ENCODE measurements around the gene TAMALIN.

TAMALIN gene

DNA sequence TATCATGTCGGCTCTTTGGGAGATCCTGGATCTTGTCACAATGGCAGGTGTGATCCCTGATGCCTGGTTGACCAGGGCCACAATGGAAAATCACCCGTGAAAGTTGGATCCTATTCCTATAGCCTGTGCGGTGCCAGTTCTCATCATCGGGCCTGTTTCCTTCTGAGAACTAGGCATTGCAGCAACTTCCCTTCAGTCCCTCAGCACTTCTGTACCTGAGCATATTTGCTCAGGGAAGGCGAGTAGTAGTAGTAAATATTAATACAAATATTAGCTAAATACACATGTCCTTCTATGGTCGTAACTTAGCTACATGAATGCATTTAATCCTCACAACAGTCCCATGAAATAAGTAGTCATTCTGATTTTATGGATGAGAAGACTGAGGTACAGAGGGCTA, 22.1 kb upstream of the TAMALIN start:
- DNase-seq, result no peak

- no peak for DNase-seq
These were observed 21.5 kb upstream of the TAMALIN start for GRCh38 chr12:51985154-51985835.

DNA sequence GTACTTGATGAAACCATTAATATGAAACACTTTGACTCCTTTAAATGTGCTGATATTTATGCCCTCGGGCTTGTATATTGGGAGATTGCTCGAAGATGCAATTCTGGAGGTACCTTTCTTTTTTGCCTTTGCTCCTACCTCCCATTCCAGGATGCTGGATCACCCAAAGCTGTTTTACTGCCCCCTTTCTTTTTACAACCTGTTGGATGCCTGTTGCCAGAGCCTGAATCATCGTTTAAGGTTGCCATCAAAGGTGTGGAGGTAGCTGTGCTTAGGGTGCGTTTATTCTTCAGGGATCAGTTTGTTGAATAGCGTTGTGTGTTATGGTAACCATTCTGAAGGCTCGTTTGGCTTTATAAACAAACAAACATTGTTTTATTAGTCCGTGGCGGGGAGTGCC, 19.9 kb upstream of the TAMALIN start:
- DNase-seq, result no peak

DNA sequence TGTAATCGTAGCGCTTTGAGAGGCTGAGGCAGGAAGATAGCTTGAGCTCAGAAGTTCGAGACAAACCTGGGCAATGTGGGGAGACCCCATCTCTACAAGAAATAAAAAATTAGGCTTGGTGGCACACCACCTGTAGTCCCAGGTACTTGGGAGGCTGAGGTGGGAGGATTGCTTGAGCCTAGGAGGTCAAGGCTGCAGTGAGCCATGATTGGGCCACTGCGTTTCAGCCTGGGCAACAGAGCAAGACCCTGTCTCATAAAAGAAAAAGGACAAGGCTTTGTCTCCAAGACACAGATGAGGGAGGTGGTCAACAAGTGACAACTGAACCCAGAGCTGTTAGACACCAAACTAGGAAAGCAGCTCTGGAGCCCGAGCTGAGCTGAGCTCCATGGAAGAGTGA, 14.5 kb upstream of the TAMALIN start:
- DNase-seq, result no peak

DNA sequence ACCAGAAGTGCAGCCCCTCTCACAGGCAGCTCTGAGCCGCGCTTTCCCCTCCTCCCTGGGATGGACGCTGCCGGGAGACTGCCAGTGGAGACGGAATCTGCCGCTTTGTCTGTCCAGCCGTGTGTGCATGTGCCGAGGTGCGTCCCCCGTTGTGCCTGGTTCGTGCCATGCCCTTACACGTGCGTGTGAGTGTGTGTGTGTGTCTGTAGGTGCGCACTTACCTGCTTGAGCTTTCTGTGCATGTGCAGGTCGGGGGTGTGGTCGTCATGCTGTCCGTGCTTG, 12.3 kb upstream of the TAMALIN start:
- DNase-seq, result no peak

- DNase-seq, result no peak
These were observed 11.8 kb upstream of the TAMALIN start for GRCh38 chr12:51994959-51995358.

- no peak for DNase-seq
These were observed 9.6 kb upstream of the TAMALIN start for GRCh38 chr12:51997136-51997535.

DNA sequence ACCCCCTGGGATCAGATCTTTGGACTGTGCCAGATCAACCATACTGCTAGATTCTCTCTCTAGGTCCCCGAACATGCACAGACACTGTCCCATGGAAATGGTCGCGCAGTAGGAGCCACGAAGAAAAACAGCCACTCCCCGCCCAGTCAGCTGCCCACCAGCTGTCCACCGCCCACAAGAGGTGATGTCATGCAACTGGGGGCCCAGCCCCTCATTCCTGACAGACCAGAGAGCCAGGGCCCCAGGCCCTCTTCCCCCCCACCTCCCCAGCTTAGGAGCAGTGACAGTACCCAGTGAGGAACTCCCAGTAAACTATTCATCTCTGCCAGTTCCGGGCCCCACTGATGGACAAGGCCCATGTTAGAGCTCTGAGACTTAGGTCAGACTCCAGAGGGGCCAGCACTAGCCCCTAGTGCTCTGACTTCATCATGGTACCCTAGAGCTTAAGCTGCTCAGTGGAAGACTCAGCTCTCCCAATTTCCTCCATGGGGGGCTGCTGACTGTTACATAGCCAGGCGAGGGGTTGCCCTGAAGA, 3.7 kb upstream of the TAMALIN start:
- no peak for DNase-seq

DNA sequence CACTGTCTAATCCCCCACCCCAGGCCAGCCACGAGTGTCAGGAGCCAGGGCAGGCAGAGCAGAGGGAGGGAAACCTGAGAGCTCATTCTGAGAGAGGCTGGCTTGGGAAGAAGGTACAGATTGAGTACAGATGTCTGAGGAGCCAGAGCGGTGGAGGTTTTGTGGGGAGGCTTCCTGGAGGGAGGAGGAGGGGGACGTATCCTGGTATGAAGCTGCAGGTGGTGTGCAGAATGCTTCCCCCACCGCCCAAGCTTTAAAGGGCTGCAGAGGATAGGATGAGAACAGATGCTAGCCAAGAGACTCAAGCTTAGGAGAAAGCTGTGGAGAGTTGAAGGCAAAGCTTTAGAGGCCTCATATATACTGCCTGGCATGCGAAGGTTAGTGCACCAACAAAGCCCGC, 3.2 kb upstream of the TAMALIN start:
- no peak for DNase-seq

- peak in 8 of 14 donors; percentile 20 to 52 (median 34) for DNase-seq
These were observed 2.6 kb upstream of the TAMALIN start for GRCh38 chr12:52004042-52004648.

DNA sequence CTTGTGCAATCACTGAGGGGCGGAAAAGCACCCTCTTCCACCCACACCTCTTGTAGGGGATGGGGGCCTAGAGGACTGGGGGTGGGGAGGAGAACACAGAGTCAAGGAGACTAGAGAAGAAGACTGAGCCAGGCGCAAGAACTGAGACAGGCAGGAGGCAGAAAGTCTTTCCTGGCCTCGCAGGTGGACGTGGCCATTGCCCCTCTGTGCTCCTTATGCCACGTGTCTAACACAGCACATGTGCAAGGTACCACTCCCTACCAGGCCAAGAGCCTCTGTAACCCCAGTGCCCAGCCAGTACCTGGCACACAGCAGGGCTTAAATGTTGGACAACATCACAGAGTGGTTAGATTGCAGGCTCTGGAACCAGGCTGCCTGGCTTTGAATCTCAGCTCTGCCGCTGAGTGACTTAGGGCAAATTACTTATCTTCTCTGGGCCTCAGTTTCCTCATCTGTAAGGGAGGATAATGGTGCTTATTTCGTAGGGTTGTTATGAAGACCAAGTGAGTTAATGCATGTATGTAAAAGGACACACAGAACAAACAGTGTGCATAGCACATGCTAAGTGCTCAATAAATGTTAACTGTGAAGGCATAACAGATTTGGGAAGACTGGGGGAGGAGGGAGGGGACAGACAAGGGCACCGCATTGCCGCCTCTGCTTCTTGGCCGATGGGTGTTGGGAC, 1.4 kb upstream of the TAMALIN start:
- DNase-seq, result no peak

GRCh38 chr12:52005903-52006703, 643 bp upstream of the TAMALIN start:
- DNase-seq, result peak in 9 of 14 donors; percentile 11 to 48 (median 33)

DNA sequence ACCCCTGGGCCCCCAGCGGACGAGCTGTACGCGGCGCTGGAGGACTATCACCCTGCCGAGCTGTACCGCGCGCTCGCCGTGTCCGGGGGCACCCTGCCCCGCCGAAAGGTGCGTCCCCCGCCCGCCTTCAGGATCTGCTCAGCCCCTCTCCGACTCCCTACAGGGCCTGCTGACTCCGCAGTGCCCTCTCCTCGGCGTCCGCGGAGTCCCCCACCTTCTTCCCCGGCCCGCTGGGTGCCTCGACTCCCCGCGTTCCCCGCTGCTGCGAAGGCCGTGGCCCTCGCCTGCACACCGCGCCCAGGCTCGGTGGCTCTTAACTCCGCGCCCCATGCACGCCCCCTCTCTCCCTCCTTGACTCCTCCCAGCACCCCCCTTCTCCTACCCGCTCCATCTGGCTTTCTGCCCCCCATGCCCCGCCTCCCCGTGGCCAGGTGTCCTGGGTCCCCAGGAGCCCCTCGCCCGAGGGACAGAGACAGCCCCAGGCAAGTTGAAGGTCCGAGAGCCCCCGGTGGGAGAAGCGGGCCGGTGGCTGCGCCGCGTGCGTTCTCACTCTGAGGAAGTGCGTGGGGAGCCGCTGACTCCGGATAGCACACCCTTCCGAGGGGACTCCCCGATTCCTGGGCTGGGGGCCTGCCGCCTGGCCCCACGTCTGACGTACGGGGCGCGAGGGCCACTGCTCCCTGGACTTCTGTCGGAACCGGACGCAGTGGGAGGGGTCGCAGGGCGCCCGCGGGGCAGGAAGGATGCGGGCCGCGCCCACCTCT, 594 bp downstream of the TAMALIN start:
- DNase-seq, result no peak

- DNase-seq, result no peak
These were observed 1.3 kb downstream of the TAMALIN start for GRCh38 chr12:52007982-52008510.

- no peak for DNase-seq
These were observed 2.5 kb downstream of the TAMALIN start for GRCh38 chr12:52009081-52009751.

DNA sequence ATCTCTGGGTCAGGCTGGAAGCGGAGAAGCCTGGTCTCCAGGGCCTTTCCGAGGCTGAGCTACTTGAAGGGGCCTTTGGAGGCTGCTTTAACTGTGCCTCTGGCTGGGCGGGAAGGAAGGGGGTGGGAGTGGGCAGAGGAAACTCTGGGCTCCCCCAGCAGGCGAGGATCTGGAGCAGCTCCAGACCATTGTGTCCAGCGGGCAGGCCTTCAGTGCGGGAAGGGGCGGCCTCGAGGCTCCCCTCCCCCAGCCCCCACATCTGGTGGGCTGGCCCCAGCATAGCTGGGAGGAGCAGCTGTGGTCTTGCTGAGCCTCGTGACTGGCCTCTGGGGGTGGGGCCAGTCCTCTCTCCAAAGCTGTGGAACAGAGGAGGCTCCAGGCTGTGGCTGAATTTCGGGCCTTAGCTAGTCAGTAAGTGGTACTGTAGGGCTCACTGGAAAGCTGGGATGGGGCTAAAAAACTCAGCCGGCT, 3.4 kb downstream of the TAMALIN start:
- DNase-seq, result peak in 10 of 14 donors; percentile 23 to 80 (median 45)

- peak in 1 of 14 donors; percentile 25 for DNase-seq
These were observed 4.2 kb downstream of the TAMALIN start for GRCh38 chr12:52010692-52011601.

DNA sequence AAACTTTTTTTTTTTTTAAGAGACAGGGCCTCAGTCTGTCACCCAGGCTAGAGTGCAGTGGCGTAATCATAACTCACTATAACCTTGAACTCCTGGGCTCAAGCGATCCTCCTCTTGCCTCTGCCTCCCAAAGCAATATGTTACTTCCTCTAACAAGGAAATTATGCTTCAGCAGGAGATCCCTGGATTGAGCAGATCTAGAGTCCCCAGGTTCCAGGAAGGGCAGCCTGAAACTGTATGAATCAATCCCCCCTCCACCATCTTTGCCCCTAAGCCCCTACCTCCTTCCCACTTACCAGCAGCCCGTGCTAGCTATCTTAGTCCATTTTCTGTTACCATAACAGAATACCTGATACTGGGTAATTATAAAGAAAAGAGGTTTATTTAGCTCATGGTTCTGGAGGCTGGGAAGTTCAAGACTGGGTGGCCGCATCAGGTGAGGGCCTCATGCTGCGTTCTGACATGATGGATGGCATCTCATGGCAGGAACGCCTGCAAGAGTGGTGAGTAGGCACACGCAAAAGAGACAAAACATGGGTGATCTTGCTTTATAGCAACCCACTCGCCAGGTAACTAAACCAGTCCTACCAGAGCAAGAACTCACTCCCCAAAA, 5.0 kb downstream of the TAMALIN start:
- no peak for DNase-seq

DNA sequence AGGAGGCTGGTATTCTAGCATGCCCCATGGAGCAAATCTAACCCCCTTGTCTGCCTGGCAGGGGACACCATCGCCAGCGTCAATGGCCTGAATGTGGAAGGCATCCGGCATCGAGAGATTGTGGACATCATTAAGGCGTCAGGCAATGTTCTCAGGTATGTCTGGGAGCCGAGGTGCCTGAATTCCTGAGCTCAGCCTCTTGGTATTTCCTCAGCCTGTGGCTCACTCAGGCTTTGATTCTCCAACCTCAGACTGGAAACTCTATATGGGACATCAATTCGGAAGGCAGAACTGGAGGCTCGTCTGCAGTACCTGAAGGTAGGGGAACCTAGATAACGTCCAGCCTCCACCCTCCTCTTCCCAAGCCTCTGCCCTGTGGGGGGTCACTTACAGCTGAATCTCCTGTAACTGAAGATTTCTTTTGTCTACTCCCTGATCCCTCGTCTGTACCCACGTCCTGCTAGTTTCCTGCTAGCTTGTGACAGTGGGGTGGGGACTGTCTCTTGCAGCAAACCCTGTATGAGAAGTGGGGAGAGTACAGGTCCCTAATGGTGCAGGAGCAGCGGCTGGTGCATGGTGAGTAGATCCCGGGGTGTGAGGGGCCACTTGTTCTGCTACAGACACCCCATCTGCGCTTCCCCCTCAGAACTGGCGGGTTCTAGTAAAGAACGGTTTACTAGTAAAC, 7.0 kb downstream of the TAMALIN start:
- no peak for DNase-seq

All from C1 segment of cervical spinal cord (tissue), 14 donors.